Cerebellar nuclear complex (tissue), 1 donor: Measurements from ENCODE around the gene DOC2B.
A peak's percentile ranks its signal among the peaks of the same experiment; 100 is the strongest.
"Not testable (repeated sequence)": the region's sequence is repeated elsewhere in the genome, so short reads cannot be mapped to it uniquely, and the experiment has no call there.

Experiments
- DNase-seq, 2 experiments: peaks; one replicate each; lab custom pipeline; 2025; lab: John Stamatoyannopoulos, UW

Gene DOC2B

GRCh38 chr17:181245-182049 is at the start of gene DOC2B:
Gene DOC2B (minus strand): TSS chr17:181650. CDS start chr17:181479, 171 bp downstream.
- no peak for DNase-seq

GRCh38 chr17:230395-230770 is 48.9 kb upstream of the DOC2B start:
- no peak for DNase-seq

- DNase-seq, result no peak
Observed at GRCh38 chr17:229709-230394, 48.4 kb upstream of the DOC2B start.

GRCh38 chr17:228951-229708 is 47.7 kb upstream of the DOC2B start:
- DNase-seq, result no peak

GRCh38 chr17:227946-228615 is 46.6 kb upstream of the DOC2B start:
- DNase-seq, result no peak

- peak in 1 of 2 experiments; percentile 59 for DNase-seq
Observed at GRCh38 chr17:227078-227945, 45.9 kb upstream of the DOC2B start.

GRCh38 chr17:226108-227077 is 44.9 kb upstream of the DOC2B start:
- DNase-seq, result no peak

- no peak for DNase-seq
Observed at GRCh38 chr17:225551-225950, 44.1 kb upstream of the DOC2B start.

GRCh38 chr17:224576-224975 is 43.1 kb upstream of the DOC2B start:
- not testable (repeated sequence) for DNase-seq

- no peak for DNase-seq
Observed at GRCh38 chr17:223723-224471, 42.4 kb upstream of the DOC2B start.

GRCh38 chr17:222172-222571 is 40.7 kb upstream of the DOC2B start:
- peak in 1 of 2 experiments; percentile 3 for DNase-seq

GRCh38 chr17:219696-220095 is 38.2 kb upstream of the DOC2B start:
- no peak for DNase-seq

GRCh38 chr17:218432-219110 is 37.1 kb upstream of the DOC2B start:
- DNase-seq, result no peak

- no peak for DNase-seq
Observed at GRCh38 chr17:216625-217024, 35.2 kb upstream of the DOC2B start.

GRCh38 chr17:215563-216478 is 34.4 kb upstream of the DOC2B start:
- DNase-seq, result not testable (repeated sequence)

- no peak for DNase-seq
Observed at GRCh38 chr17:214881-215331, 33.5 kb upstream of the DOC2B start.
